Keratinocyte (primary cell): ENCODE data around the gene ADAT3.

Experiments
- EZH2 ChIP-seq: IDR thresholded peaks from one replicate; pipeline ENCODE4 v1.6.1; 2012; ENCODE audit warnings: inconsistent platforms, mild to moderate bottlenecking, low read length, moderate library complexity
- TF ChIP-seq, protein P1 (sequence below), 3 experiments: IDR thresholded peaks in 1 of 3; conservative IDR thresholded peaks in 1 of 3; optimal IDR thresholded peaks in 1 of 3; 2 replicates in 2 of 3; 3 replicates in 1 of 3; pipeline versions ENCODE3 to v1.5.1; 2011; ENCODE audit warnings: low read length in 3 of 3, mild to moderate bottlenecking in 3 of 3, moderate library complexity in 2 of 3, control low read depth in 1 of 3, inconsistent platforms in 1 of 3; ENCODE audit not compliant: insufficient read depth in 2 of 3; ENCODE audit errors: extremely low read depth in 1 of 3

DNA sequence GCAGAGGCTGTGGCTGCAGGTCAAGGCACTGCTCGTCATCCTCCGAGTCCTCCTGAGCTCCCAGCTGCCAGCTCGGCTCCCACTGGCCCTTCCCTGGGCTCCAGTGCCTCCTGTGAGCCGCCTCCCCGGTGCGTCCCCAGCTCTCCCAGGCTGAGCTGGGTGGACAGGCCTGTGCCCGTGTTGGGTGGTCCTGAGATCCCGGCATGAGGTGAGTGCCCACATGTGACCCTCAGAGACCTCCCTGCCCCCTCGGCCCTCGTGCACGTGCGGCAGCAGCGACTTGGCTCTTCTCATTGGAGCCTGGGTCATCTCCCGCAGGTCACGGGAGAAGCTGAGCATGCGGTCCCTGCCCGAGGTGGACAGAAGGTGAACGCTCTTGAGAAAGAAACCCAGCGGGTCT lies 15.4 kb downstream of the ADAT3 start:
- TF ChIP-seq, protein P1, sequence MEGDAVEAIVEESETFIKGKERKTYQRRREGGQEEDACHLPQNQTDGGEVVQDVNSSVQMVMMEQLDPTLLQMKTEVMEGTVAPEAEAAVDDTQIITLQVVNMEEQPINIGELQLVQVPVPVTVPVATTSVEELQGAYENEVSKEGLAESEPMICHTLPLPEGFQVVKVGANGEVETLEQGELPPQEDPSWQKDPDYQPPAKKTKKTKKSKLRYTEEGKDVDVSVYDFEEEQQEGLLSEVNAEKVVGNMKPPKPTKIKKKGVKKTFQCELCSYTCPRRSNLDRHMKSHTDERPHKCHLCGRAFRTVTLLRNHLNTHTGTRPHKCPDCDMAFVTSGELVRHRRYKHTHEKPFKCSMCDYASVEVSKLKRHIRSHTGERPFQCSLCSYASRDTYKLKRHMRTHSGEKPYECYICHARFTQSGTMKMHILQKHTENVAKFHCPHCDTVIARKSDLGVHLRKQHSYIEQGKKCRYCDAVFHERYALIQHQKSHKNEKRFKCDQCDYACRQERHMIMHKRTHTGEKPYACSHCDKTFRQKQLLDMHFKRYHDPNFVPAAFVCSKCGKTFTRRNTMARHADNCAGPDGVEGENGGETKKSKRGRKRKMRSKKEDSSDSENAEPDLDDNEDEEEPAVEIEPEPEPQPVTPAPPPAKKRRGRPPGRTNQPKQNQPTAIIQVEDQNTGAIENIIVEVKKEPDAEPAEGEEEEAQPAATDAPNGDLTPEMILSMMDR (optimal IDR thresholded peaks at IDR 0.05 in 1 of 3, IDR thresholded peaks at IDR 0.05 in 1 of 3, conservative IDR thresholded peaks at IDR 0.05 in 1 of 3; ENCODE audit: extremely low read depth in 1 of 3, insufficient read depth in 2 of 3, low read length in 3 of 3), result no peak
- TF ChIP-seq EZH2, result no peak
